ENCODE results near the gene CTXND1.

Gene CTXND1

GRCh38 chr15:80270472-80270871 lies 18.5 kb upstream of the CTXND1 start:
- no peak overlapping the region for H3K27ac ChIP-seq

DNA sequence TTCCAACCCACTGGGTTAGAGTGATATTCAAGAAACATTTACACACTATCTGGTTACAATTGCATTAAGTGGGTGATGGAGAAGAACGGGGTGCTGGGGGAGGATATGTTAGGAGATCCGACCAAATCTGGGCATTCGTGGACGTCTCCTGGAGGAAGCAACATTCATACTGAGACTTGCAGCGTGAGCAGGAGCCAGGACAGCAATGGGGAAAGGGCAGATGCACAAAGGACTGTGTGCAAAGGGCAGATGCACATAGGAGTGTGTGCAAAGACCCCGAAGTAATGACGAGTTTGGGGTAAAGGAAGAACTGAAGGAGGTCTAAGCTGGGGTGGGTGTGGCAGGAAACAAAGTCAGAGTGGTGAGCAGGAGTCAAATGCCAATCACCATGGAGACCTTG lies 16.1 kb upstream of the CTXND1 start:
- DNase-seq (ENCODE audit: low spot score) = no peak
- Histone ChIP-seq H3K27ac (no peak overlapping the region), H3K4me3 (no peak overlapping the region)
- TF ChIP-seq, protein P1, sequence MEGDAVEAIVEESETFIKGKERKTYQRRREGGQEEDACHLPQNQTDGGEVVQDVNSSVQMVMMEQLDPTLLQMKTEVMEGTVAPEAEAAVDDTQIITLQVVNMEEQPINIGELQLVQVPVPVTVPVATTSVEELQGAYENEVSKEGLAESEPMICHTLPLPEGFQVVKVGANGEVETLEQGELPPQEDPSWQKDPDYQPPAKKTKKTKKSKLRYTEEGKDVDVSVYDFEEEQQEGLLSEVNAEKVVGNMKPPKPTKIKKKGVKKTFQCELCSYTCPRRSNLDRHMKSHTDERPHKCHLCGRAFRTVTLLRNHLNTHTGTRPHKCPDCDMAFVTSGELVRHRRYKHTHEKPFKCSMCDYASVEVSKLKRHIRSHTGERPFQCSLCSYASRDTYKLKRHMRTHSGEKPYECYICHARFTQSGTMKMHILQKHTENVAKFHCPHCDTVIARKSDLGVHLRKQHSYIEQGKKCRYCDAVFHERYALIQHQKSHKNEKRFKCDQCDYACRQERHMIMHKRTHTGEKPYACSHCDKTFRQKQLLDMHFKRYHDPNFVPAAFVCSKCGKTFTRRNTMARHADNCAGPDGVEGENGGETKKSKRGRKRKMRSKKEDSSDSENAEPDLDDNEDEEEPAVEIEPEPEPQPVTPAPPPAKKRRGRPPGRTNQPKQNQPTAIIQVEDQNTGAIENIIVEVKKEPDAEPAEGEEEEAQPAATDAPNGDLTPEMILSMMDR (IDR thresholded peaks at IDR 0.05) = no peak

More at GRCh38 chr15:80270472-80270871, 18.5 kb upstream of the CTXND1 start:
- no peak overlapping the region for H3K4me3 ChIP-seq
- no peak for DNase-seq (ENCODE audit: low spot score)
- TF ChIP-seq, protein P1 (IDR thresholded peaks at IDR 0.05) = no peak

- Histone ChIP-seq H3K27ac (no peak overlapping the region), H3K4me3 (no peak overlapping the region)
- TF ChIP-seq, protein P1 (IDR thresholded peaks at IDR 0.05) = no peak
- DNase-seq (ENCODE audit: low spot score) = no peak
Observed at GRCh38 chr15:80267658-80268057, 15.6 kb upstream of the CTXND1 start.

GRCh38 chr15:80266745-80267144 lies 14.7 kb upstream of the CTXND1 start:
- TF ChIP-seq, protein P1 (IDR thresholded peaks at IDR 0.05) = no peak
- no peak for DNase-seq (ENCODE audit: low spot score)
- Histone ChIP-seq H3K27ac (no peak overlapping the region), H3K4me3 (no peak overlapping the region)

GRCh38 chr15:80266113-80266512 lies 14.1 kb upstream of the CTXND1 start:
- Histone ChIP-seq H3K27ac (no peak overlapping the region), H3K4me3 (no peak overlapping the region)
- peak; percentile 0 for DNase-seq (ENCODE audit: low spot score)
- TF ChIP-seq, protein P1 (IDR thresholded peaks at IDR 0.05) = no peak

GRCh38 chr15:80265021-80265420 lies 13.0 kb upstream of the CTXND1 start:
- H3K4me3 ChIP-seq = no peak overlapping the region
- peak; percentile 47 for DNase-seq (ENCODE audit: low spot score)
- no peak overlapping the region for H3K27ac ChIP-seq
- TF ChIP-seq, protein P1 (IDR thresholded peaks at IDR 0.05) = no peak

DNA sequence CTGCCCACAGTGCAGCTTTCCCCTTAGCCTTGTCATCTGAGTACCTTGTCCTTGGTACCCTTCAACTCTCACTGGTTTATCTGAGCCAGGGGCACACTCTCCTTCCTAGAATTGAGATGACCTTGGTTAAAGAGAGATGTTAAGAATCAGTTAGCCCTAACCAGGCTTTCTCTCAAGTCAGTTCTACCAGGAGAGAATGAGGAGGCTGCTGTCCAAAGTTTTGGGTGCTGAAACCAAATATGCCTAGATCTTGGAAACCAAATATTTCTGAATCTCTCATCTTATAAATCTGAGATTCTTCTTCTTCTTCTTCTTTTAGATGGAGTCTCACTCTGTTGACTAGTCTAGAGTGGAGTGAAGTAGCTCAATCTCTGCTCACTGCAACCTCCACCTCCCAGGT lies 12.0 kb upstream of the CTXND1 start:
- no peak overlapping the region for H3K4me3 ChIP-seq
- DNase-seq (ENCODE audit: low spot score) = no peak
- TF ChIP-seq, protein P1 (IDR thresholded peaks at IDR 0.05) = no peak
- no peak overlapping the region for H3K27ac ChIP-seq

All from coronary artery (tissue), 2 donors.